ENCODE data around the gene PJVK. TPM values are rescaled to one million over a fixed set of nuclear protein-coding genes. Genes with fewer than 3 reads are reported as not detected.

Gene PJVK
- total RNA-seq, 1 experiment from 2014 or later = 2.6 TPM

GRCh38 chr2:178414266-178415247 lies 36.6 kb upstream of the PJVK start (continued):
- TF ChIP-seq ZBTB33 (IDR thresholded peaks at IDR 0.05; ENCODE audit: extremely low read depth, insufficient replicate concordance, low read length) (no peak), JUND (IDR thresholded peaks at IDR 0.05) (no peak; the same call in 1 of the 2 replicates), FOSL1 (IDR thresholded peaks at IDR 0.05; ENCODE audit: low read depth) (peak; percentile 8; the same call in 1 of the 2 replicates), ELF1 (IDR thresholded peaks at IDR 0.05; ENCODE audit: borderline replicate concordance, low read depth) (no peak), MAX (IDR thresholded peaks at IDR 0.05) (peak; percentile 84)

- H3K4me1 ChIP-seq (ENCODE audit: control insufficient read depth in 1 of 2, insufficient read depth in 2 of 2, low read length in 2 of 2) = peaks cover 12 to 17% of the 10 kb centered on the region in 2 experiments; a peak in 3 of 4 replicates
- POLR2A ChIA-PET = no interaction called here
- ATAC-seq (no peak), DNase-seq (ENCODE audit: low read depth, low spot score) (no peak)
- no peaks in the 10 kb centered on the region for H3K9me2 ChIP-seq (ENCODE audit: insufficient read depth)
- no peak overlapping the region for H2AFZ ChIP-seq (ENCODE audit: low read depth, low read length, poor library complexity, severe bottlenecking)
- no peak overlapping the region for H3K9ac ChIP-seq (ENCODE audit: low read length)
- no TSS peak for BruUV-seq (replicated peaks)
- H3K4me2 ChIP-seq (ENCODE audit: low read length) = no peak overlapping the region
- no peak overlapping the region for H3K27ac ChIP-seq (ENCODE audit: low read depth, low read length)
- RAD21 ChIA-PET (ENCODE audit: low non-redundant PET in 1 of 2, low total read pairs in 2 of 2, uncharacterized antibody in 2 of 2, unreplicated experiment in 2 of 2) = no interaction called here
- H3K36me3 ChIP-seq (ENCODE audit: control insufficient read depth in 1 of 2, insufficient read depth in 2 of 2, low read length in 2 of 2) = no peaks in the 10 kb centered on the region
- H3K79me2 ChIP-seq (ENCODE audit: insufficient read depth, low read length) = no peaks in the 10 kb centered on the region
- H3K9me3 ChIP-seq (ENCODE audit: control insufficient read depth in 1 of 2, insufficient read depth in 1 of 2, low read depth in 1 of 2, low read length in 2 of 2) = no peaks in the 10 kb centered on the region
- H4K20me1 ChIP-seq (ENCODE audit: insufficient read depth) = no peaks in the 10 kb centered on the region
- no peak overlapping the region for H3K4me3 ChIP-seq (replicated peaks in 1 of 2; ENCODE audit: low read depth in 1 of 2, low read length in 2 of 2)
- intact Hi-C loops (cut with micrococcal nuclease) = loop anchor here (2.0 to 10.0 kb wide), 2 partner anchors 283 to 511 kb away; no protein-coding TSS in a partner anchor
- TF ChIP-seq POLR2A (IDR thresholded peaks at IDR 0.05; ENCODE audit: borderline replicate concordance, extremely low read depth, insufficient read depth, insufficient read length) (no peak), SRF (IDR thresholded peaks at IDR 0.05; ENCODE audit: low read depth) (no peak)
- CTCF ChIA-PET = interaction anchor here (1.6 kb wide), 1 partner anchor 433 kb away, joined by 3 read pairs; no protein-coding TSS in a partner anchor
- no peaks in the 10 kb centered on the region for H3K27me3 ChIP-seq (ENCODE audit: insufficient read depth, low read length)
Measured at GRCh38 chr2:178415979-178416378, 35.2 kb upstream of the PJVK start.
